ENCODE results near the gene SMPD4.
"Not testable (repeated sequence)": the region's sequence is repeated elsewhere in the genome, so short reads cannot be mapped to it uniquely, and the experiment has no call there.

Gene SMPD4

GRCh38 chr2:130135692-130136541 lies 45.5 kb downstream of the SMPD4 start:
- Histone ChIP-seq H3K9ac (ENCODE audit: low read length) (no peak overlapping the region), H3K4me3 (ENCODE audit: low read length) (no peak overlapping the region), H3K36me3 (ENCODE audit: control insufficient read depth, insufficient read depth, low read length, severe bottlenecking) (no peaks in the 10 kb centered on the region), H3K9me3 (ENCODE audit: control insufficient read depth, low read length) (no peaks in the 10 kb centered on the region), H3K27me3 (replicated peaks; ENCODE audit: control insufficient read depth, insufficient read depth, low read length) (no peaks in the 10 kb centered on the region), H3K4me1 (ENCODE audit: control insufficient read depth, insufficient read depth, low read length) (no peaks in the 10 kb centered on the region)
- no peak for DNase-seq (ENCODE audit: low read depth)

- not testable (repeated sequence) for H3K27me3 ChIP-seq (replicated peaks; ENCODE audit: control insufficient read depth, insufficient read depth, low read length); H3K4me1 ChIP-seq (ENCODE audit: control insufficient read depth, insufficient read depth, low read length); H3K9ac ChIP-seq (ENCODE audit: low read length); H3K36me3 ChIP-seq (ENCODE audit: control insufficient read depth, insufficient read depth, low read length, severe bottlenecking); H3K4me3 ChIP-seq (ENCODE audit: low read length); H3K9me3 ChIP-seq (ENCODE audit: control insufficient read depth, low read length); DNase-seq (ENCODE audit: low read depth)
Observed at GRCh38 chr2:130129120-130129829, 52.1 kb downstream of the SMPD4 start, which contains the start of gene POTEF. Gene POTEF (minus strand): TSS chr2:130129222. CDS start chr2:130120515, 8,707 bp downstream.

GRCh38 chr2:130128464-130128863 lies 52.9 kb downstream of the SMPD4 start:
- H3K27me3 ChIP-seq (replicated peaks; ENCODE audit: control insufficient read depth, insufficient read depth, low read length); H3K9ac ChIP-seq (ENCODE audit: low read length); H3K4me1 ChIP-seq (ENCODE audit: control insufficient read depth, insufficient read depth, low read length); H3K9me3 ChIP-seq (ENCODE audit: control insufficient read depth, low read length); H3K4me3 ChIP-seq (ENCODE audit: low read length); H3K36me3 ChIP-seq (ENCODE audit: control insufficient read depth, insufficient read depth, low read length, severe bottlenecking); DNase-seq (ENCODE audit: low read depth): not testable (repeated sequence)

GRCh38 chr2:130127726-130128125 lies 53.7 kb downstream of the SMPD4 start:
- H3K9ac ChIP-seq (ENCODE audit: low read length); H3K4me1 ChIP-seq (ENCODE audit: control insufficient read depth, insufficient read depth, low read length); H3K4me3 ChIP-seq (ENCODE audit: low read length); H3K36me3 ChIP-seq (ENCODE audit: control insufficient read depth, insufficient read depth, low read length, severe bottlenecking); H3K27me3 ChIP-seq (replicated peaks; ENCODE audit: control insufficient read depth, insufficient read depth, low read length); H3K9me3 ChIP-seq (ENCODE audit: control insufficient read depth, low read length); DNase-seq (ENCODE audit: low read depth): not testable (repeated sequence)

GRCh38 chr2:130120924-130121323 lies 60.5 kb downstream of the SMPD4 start:
- not testable (repeated sequence) for H3K9me3 ChIP-seq (ENCODE audit: control insufficient read depth, low read length); H3K27me3 ChIP-seq (replicated peaks; ENCODE audit: control insufficient read depth, insufficient read depth, low read length); H3K9ac ChIP-seq (ENCODE audit: low read length); H3K36me3 ChIP-seq (ENCODE audit: control insufficient read depth, insufficient read depth, low read length, severe bottlenecking); H3K4me3 ChIP-seq (ENCODE audit: low read length); DNase-seq (ENCODE audit: low read depth); H3K4me1 ChIP-seq (ENCODE audit: control insufficient read depth, insufficient read depth, low read length)

- H3K4me1 ChIP-seq (ENCODE audit: control insufficient read depth, insufficient read depth, low read length); H3K9ac ChIP-seq (ENCODE audit: low read length); H3K4me3 ChIP-seq (ENCODE audit: low read length); DNase-seq (ENCODE audit: low read depth); H3K36me3 ChIP-seq (ENCODE audit: control insufficient read depth, insufficient read depth, low read length, severe bottlenecking); H3K27me3 ChIP-seq (replicated peaks; ENCODE audit: control insufficient read depth, insufficient read depth, low read length); H3K9me3 ChIP-seq (ENCODE audit: control insufficient read depth, low read length): not testable (repeated sequence)
Observed at GRCh38 chr2:130102597-130103363, 78.6 kb downstream of the SMPD4 start.

Data from adipocyte (in vitro differentiated cells).